GM23248 (cell line): ENCODE measurements around the gene IFNAR2.

ENCODE experiments used
- EZH2 ChIP-seq: fragments of 200-600 bp; sonication (generic); IDR thresholded peaks from 2 replicates; pipeline ENCODE4 v1.6.1; 2018; ENCODE audit warnings: antibody characterized with exemption, mild to moderate bottlenecking; ENCODE audit not compliant: insufficient read depth, poor library complexity, severe bottlenecking
- EZH2phosphoT487 ChIP-seq: fragments of 200-600 bp; sonication (generic); IDR thresholded peaks from 2 replicates; pipeline ENCODE4 v1.6.1; 2018; ENCODE audit warnings: antibody characterized with exemption, moderate library complexity, mild to moderate bottlenecking, low read depth; ENCODE audit not compliant: insufficient read depth

DNA sequence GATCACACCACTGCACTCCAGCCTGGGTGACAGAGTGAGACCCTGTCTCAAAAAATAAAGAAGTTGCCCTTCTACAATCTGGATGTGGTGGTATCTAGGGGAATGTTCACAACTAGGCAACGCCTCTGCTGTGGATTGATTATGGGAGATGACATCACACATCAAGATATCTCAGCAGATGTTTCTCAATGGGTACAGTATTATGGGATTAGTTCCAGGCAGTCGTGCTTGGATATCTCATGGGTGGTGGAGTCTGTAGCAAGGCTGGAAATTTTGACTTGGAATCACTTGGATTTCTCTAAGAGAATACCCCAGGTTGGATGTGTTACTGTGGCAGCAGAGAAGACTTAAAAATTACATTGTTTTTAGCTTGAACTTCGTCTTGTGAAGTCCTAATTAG, 7.7 kb downstream of the IFNAR2 start:
- TF ChIP-seq EZH2 (no peak), EZH2phosphoT487 (no peak)
